ENCODE results near the gene LAMTOR3.

The LAMTOR3 gene, protein sequence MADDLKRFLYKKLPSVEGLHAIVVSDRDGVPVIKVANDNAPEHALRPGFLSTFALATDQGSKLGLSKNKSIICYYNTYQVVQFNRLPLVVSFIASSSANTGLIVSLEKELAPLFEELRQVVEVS

DNA sequence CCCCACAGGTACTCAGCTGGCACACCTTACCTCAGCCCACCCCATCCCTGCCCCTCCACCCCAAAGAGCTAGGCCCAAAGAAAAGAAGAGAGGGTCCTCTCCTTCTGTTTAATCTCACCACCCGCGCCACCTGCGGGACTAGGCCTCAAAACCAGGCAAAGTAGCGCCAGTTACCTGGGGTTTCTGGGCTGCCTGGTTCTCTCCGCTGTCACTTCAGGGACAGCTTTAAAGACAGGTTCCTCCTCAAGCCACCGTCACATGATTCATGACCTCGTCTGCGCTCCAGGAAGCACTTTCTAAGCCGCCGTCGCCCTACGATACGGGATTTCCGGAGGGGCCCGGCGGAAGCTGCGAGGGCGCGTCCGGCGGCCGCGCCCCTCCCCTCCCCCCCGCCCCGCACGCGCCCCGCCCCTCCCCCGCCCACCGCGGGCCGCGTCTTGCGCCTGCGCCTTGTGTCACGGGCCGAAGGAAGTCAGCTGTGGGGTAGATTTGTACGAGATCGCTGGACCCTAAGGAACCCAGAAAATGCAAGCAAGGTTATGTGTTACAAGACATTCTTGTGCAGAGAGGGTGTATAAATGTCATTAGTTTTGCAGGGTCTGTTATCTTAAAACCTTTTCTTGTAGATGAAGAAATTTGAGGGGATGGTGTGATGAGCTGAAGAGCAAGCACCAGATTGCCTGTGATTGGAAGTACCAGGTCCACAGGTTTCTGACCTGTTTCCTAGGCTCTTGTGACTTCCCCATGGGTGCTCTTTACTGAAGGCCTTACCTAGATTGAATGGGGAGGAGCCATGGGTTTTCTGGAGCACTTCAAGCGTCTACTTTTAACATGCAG lies at the start of gene LAMTOR3:
TSS of gene LAMTOR3 (minus strand) at position 267 of the 837 bp plus-strand sequence. CDS start 464 bp downstream, outside the sequence.
- peak; percentile 77 to 97 (median 92) for DNase-seq
- intact Hi-C loops (cut with DNase I), result loop anchor here (2.0 to 10.0 kb wide), 2 partner anchors 52 to 330 kb away; partner anchors contain the start of genes DNAJB14 and TRMT10A

DNA sequence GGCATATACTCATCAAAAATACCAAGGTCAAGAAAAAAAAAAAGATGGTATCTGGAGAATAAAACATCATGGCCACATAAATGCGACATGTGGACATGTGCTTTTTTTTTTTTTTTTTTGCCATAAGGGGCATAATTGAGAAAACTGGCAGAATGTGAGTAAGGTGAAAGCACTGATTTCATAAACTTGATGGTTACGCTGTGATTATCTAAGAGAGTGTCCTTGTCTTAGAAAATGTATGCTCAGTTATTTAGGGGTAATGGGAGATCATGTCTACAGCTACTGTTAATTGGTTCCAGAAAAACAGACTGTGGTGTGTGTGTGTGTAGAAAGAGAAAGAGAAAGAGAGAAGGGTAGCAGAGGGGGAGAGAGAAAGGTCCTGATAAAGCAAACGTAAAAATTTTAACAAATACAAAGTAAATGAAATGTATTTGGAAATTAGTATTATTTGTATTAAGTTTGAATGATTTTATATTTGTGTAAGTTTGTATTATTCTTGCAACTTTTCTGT lies 44.1 kb upstream of the LAMTOR3 start:
- no peak for DNase-seq
- intact Hi-C loops (cut with DNase I), result no loop called here

DNA sequence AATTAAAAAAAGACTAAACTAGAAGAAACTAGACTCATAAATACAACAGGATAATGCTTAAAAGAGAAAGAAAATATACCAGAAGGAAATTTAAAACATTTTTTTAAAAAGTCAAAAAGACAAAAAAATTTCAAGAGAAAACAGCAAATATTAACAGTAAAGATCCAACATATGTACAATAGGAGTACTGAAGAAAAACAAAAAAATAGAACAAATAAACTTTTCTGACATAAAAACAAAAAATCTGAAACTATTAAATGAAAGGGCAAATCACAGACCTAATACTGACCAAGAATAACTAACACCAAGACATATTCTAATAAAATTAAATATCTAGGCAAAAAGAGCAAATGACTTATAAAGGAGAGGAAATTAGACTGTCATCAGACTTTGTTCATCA lies 40.7 kb upstream of the LAMTOR3 start:
- no peak for DNase-seq
- intact Hi-C loops (cut with DNase I), result no loop called here

DNA sequence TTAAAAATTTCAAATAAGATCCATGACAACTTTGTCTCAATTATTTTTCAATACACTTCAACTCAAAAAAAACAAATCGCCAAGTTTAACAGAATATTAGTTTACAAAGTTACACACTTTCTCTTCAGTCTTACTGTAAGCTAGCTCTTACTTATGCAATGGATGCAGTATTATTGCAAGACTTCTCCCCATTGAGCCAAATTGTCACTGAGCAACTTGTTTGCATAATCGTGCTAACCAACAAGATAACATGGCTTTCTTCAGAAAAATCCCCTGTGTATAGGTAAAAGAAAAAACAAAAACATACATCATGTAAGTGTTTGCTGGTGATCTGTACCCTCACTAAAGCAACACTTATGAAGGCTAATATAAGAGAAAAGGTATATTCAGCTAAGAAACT lies 33.3 kb upstream of the LAMTOR3 start:
- DNase-seq, result no peak
- intact Hi-C loops (cut with DNase I), result no loop called here

DNA sequence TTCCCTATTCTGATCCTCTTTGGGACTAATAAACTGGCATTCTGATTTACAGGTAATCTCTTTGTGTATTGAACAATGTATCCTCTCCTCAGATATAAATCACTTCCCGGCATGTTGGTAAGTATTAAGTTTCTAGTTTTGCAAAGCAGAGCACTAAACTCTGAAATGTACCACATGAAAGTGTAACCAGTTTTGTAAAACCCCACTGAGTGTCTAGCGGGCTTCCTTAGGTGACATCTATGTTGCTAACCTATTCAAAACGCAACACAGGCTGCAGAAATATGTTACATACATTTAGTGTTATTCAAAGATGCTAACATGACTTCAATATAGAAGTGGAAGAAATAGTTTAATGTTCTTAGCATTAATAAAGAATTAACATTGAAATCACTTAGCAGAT lies 26.9 kb upstream of the LAMTOR3 start:
- intact Hi-C loops (cut with DNase I), result no loop called here
- no peak for DNase-seq

DNA sequence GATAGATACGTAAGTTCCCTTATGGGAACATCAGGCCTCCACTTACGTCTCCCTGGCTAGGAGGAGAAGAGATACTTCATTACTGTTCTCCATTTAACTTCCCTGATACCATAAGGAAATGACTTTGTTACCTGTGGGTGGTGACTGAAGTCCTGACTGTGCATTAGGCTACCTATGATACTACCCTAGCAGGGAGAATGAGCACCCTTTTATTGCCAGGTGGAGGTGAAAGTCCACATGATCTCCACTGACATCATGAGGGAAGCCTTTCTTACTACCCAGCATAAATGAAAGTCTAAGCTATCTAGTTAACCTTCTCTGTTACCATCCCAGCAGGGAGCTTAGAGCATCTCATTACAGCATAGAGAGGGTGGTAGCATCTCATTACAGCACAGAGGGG lies 24.4 kb upstream of the LAMTOR3 start:
- intact Hi-C loops (cut with DNase I), result no loop called here
- no peak for DNase-seq

DNA sequence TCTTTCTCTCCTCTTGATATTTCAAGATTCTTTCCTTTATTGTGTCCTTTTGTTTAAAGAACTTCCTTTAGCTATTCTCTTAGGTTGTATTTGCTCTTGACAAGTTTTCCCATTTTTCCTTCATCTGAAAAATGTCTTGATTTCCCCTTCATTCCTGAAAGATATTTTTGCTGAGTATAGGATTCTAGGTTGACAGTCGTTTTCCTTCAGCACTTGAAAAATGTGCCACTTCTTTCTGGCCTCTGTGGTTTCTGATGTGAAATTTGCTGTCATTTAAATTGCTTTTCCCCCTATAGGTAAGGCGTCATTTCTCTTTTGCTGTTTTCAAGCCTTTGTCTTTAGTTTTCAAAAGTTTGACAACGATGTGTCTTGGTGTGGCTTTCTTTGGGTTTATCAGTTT lies 23.3 kb upstream of the LAMTOR3 start:
- no peak for DNase-seq
- intact Hi-C loops (cut with DNase I), result no loop called here

DNA sequence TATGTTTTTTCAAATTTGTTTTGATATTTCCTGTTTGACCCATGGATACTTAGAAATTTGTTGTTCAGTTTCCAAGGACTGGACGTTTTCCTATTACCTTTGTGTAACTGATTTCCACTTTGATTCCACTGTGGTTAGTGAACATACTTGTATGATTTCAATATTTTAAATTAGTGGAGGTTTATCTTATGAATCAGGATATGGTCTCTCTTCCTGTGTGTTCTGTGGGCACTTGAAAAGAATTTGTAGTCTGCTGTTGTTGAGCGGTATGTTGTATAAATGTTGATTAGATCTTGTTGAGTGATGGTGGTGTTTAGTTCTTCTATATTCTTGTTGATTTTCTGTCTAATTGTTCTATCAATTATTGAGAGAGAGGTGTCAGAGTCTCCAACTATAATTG lies 21.2 kb upstream of the LAMTOR3 start:
- intact Hi-C loops (cut with DNase I), result no loop called here
- no peak for DNase-seq

DNA sequence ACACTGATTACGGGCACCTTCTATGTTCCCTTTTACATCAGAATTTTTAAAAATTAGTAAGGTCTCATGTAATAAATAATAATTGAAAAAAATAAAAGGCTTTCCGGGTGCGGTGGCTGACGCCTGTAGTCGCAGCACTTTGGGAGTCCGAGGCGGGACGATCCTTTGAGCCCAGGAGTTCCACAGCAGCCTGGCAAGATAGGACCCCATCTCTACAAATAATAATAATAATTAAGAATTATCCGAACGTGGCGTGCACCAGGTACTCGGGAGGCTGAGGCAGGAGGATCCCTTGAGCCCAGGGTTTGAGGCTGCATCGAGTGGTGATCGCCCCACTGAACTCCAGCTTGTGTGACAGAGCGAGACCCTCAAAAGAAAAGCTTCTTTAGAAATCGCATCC lies 771 bp upstream of the LAMTOR3 start:
- peak in 10 of 42 donors; percentile 3 to 42 (median 12) for DNase-seq
- intact Hi-C loops (cut with DNase I), result loop anchor here (2.0 to 10.0 kb wide), 2 partner anchors 52 to 330 kb away; partner anchors contain the start of genes DNAJB14 and TRMT10A

DNA sequence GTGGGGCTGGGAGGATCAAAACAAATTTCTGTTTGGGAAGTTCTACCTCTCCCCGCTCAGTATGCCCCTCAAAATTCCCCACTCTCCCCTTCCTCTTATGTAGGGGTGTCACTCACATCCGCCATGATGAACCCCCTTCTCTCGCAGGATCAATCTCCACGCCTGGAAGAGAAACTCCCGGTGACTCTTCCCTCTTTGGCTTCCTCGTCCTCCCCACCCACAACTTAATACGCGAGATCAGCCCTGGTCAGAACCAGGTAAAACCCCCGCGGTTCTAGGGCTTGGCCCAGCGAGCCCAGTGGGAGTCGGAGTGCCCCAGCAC lies 427 bp downstream of the LAMTOR3 start:
- intact Hi-C loops (cut with DNase I), result loop anchor here (2.0 to 10.0 kb wide), 2 partner anchors 53 to 329 kb away; partner anchors contain the start of genes DNAJB14 and TRMT10A
- DNase-seq, result peak in 3 of 42 donors; percentile 1 to 23 (median 21)

DNA sequence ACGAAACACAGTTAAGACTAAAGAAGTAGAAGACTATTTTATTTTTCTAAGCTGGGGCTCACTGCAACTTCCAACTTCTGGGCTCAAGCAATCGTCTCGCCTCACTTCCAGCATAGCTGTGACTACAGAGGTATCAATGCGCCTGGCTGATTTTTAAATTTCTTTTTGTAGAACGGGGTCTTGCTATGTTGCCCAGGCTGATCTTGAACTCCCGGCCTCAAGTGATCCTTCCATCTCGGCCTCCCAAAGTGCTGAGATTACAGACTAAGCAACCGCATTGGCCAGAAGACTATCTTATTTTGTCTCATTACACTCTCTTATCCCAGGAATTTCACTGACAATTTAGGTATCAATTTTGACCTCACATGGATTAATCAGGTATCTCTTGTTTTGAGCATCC lies 1.2 kb downstream of the LAMTOR3 start:
- DNase-seq, result no peak
- intact Hi-C loops (cut with DNase I), result loop anchor here (10.0 kb wide), 1 partner anchor 328 kb away; the partner anchor contains the start of gene TRMT10A

DNA sequence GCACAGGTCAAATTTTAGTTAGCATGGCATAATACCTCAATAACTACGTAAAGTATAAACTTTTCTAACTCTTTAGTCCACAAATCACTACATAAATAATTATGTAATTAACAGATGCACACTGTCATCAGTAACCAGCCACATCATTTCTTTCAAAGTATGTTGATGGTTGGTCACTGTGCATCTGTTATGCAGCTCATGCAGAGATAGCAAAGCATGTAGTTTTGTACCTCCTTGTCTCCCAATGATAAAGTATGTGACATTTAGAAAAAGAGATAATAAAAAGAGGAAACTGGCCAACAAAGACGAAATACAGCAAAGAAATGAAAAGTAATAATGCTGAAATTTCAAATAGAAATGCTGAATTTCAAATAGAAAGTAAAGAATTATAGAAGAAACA lies 2.9 kb downstream of the LAMTOR3 start:
- intact Hi-C loops (cut with DNase I), result loop anchor here (10.0 kb wide), 1 partner anchor 327 kb away; the partner anchor contains the start of gene TRMT10A
- DNase-seq, result no peak

DNA sequence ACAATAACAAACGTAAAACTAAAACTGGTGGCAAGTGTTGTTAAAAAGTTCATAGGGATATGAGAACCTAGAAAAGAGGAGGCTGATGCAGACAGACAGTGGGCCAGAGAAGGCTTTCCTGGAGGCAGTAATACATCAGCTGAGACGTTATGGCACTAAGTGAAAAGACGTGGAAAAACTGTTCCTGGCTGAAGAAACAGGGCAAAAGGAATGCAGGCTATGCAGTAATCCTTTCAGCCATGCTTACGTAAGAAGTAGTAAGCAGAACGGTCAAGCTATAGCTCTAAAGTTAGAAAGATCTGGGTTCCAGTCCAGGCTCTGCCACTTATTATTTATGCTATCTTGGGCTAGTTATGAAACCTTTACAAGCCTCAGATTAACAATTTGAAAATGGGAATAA lies 6.4 kb downstream of the LAMTOR3 start:
- intact Hi-C loops (cut with DNase I), result no loop called here
- no peak for DNase-seq

DNA sequence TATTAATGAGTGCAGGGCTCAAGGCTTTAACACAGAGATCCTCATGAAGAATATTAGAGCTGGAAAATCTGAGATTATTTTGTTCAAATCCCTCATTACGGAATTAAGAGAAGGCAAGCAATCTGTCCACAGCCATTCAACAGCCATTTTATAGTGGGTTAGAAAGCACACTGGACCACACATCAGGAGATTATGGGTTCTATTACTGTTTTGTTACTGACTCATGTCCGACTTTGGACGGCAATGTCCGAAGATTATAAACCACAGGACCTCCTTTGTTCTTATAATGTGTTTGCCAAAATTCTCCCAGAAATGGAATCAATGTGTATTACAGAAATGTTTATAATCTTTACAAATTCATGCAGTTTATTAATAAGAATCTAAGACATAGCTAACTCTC lies 8.1 kb downstream of the LAMTOR3 start:
- no peak for DNase-seq
- intact Hi-C loops (cut with DNase I), result no loop called here

DNA sequence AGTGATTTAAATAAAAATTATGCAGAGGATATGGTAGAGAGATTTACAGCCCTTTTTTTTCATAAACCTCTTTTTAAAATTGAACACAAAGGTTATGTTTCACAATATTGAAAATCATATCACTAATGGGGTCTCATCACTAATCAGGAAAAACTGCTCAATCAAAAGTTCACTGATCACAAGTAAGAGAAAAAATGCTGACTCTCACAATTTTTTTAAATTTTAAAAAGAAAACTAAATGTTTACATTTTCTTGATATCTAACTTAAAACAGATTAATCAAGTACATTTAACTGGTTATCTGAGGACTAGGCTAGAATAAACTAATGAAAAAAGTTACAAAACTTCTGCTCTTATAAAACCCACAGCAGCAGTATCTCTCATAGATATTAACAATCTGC lies 8.5 kb downstream of the LAMTOR3 start:
- no peak for DNase-seq
- intact Hi-C loops (cut with DNase I), result no loop called here

DNA sequence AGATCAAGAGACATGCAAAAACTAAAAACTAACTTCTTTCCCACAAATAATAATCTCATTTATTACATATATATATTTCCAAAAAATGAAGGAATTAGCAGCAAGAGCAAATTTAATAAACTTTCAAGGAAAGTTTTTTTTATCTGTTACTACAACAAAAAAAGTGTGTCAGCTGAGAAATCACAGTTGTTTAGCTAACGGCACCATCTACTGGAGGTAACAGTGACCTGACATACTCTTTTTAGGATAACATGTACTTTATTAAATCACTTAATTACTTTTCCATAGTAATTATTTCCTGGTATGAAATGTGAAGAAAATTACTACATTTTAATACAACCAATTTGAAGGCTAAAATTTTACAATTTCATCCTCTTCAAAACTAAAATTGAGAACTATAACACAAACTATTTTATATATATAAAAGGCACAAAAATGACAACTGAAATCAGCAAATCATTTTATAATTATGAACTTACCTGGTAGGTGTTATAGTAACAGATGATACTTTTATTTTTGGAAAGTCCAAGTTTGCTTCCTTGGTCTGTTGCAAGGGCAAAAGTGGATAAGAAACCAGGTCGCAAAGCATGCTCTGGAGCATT lies 9.1 kb downstream of the LAMTOR3 start:
- intact Hi-C loops (cut with DNase I), result no loop called here
- DNase-seq, result peak in 1 of 42 donors; percentile 3

DNA sequence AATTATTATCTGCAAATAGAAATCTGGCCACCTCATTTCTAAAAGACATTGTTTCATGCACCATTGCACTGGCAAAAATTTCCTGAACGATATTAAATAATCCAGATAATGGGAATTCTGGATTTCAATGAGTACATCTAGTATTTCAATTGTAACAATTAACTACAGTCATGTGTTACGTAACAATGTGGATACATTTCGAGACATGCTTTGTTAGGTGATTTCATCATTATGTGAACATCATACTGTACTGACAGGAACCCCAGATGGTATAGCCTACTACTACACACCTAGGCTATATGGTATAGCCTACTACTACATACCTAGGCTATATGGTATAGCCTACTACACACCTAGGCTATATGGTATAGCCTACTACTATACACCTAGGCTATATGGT lies 14.8 kb downstream of the LAMTOR3 start:
- intact Hi-C loops (cut with DNase I), result no loop called here

DNA sequence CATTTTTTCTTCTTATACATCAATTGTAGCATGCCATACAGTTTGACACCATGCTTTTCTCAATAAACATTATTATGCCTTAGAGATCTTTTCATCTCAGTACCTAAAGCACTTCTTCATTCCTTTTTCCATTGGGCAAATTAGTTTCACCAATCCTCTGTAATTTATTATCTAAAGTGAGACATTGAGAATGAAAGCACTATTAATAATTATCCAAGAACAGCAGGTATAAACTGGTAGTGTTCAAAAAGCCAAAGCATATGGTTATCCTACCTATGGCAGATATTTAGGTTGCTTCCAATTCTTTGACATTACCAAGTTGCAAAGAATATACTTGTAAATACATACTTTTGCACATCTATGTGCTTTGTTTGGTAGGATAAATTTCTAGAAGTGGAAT lies 15.6 kb downstream of the LAMTOR3 start:
- intact Hi-C loops (cut with DNase I), result no loop called here
- DNase-seq, result no peak

More for the DNA sequence above, 14.8 kb downstream of the LAMTOR3 start:
- DNase-seq, result no peak

DNA sequence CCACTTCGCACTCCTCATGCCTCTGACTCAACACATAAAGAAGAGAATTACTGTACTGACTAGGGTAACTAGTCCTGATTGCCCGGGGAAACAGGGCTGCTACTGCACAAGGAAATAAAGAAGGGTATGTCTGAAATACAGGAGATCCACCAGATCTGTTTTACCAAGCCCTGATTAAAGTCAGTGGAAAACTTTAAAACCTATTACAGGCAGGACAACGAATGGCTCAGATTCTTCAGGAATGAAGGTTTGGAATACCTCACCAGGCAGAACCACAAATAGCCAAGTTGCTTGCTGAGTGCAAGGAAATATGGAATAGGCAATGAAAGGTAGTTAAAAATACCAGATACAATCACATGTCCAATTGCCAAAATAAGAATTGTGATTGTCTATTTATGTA lies 17.3 kb downstream of the LAMTOR3 start:
- intact Hi-C loops (cut with DNase I), result no loop called here
- no peak for DNase-seq

DNA sequence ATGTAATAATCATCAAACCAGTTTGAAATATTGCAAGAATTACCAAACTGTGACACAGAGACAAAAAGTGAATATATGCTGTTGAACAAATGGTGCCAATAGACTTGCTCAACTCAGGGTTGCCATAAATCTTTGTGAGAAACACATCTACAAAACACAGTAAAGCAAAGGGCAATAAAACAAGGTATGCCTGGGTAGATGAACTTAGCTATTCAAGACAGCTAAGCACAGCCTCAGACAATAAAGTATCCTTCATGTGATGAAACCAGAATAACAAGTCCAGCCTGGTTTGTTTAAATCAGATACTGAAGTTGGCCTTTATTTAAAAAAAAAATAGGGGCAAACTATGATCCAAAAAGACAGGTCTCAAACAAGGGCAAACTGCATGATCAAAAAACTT lies 19.2 kb downstream of the LAMTOR3 start:
- intact Hi-C loops (cut with DNase I), result no loop called here
- DNase-seq, result no peak
